H1 (cell line): ENCODE results near the gene CCDC88C. TPM values are rescaled to one million over a fixed set of nuclear protein-coding genes. Genes with fewer than 3 reads are reported as not detected.

Experiments
- CTCF ChIA-PET: fragments of 300-600 bp; sonication (Branson Sonifier 250); formaldehyde crosslinking; loops from one replicate; lab custom pipeline; 2021; ENCODE audit not compliant: partially characterized antibody; lab: Charles Lee
- POLR2A ChIA-PET: fragments of 300-600 bp; sonication (Branson Sonifier 250); formaldehyde crosslinking; loops from one replicate; lab custom pipeline; 2021; ENCODE audit warnings: inconsistent platforms; ENCODE audit not compliant: partially characterized antibody; lab: Charles Lee
- DNase-seq, 2 experiments: peaks; one replicate each; pipeline versions ENCODE4 v3.0.0 to v3.0.0-alpha.2; 2010 to 2022; ENCODE audit warnings: low spot score in 2 of 2, low read depth in 1 of 2, mixed read lengths in 1 of 2
- FAIRE-seq: peaks from 2 replicates; lab custom pipeline; 2011; peaks lifted over from hg19 to GRCh38; lab: Jason Lieb, UNC
- H2AFZ ChIP-seq: 2 replicates; pipeline ENCODE4 v1.8.1; 2012; ENCODE audit warnings: low read length, inconsistent platforms
- H2AK5ac ChIP-seq: 2 replicates; pipeline ENCODE4 v1.6.1; 2013; ENCODE audit warnings: low read depth, low read length
- H2BK120ac ChIP-seq: replicated peaks from 2 replicates; pipeline ENCODE3; 2013; ENCODE audit warnings: low read depth, low read length, inconsistent platforms
- H2BK12ac ChIP-seq: 2 replicates; pipeline ENCODE4 v1.6.1; 2013; ENCODE audit warnings: low read depth, low read length
- H2BK15ac ChIP-seq: 2 replicates; pipeline ENCODE4 v1.6.1; 2013; ENCODE audit warnings: low read length
- H2BK20ac ChIP-seq: 2 replicates; pipeline ENCODE4 v1.6.1; 2013; ENCODE audit warnings: low read length
- H2BK5ac ChIP-seq: 2 replicates; pipeline ENCODE4 v1.6.1; 2013; ENCODE audit warnings: low read depth, low read length
- H3K14ac ChIP-seq: 2 replicates; pipeline ENCODE4 v1.6.1; 2013; ENCODE audit warnings: inconsistent platforms; ENCODE audit not compliant: insufficient read length
- H3K18ac ChIP-seq: 2 replicates; pipeline ENCODE4 v1.6.1; 2013; ENCODE audit warnings: low read length; ENCODE audit errors: extremely low read depth
- H3K23ac ChIP-seq: 2 replicates; pipeline ENCODE4 v1.6.1; 2013; ENCODE audit warnings: inconsistent platforms; ENCODE audit not compliant: insufficient read length
- H3K23me2 ChIP-seq: 2 replicates; pipeline ENCODE4 v1.6.1; 2013; ENCODE audit warnings: low read depth, low read length
- H3K27ac ChIP-seq: 2 replicates; pipeline ENCODE4 v1.6.1; 2011; ENCODE audit warnings: low read depth, low read length, inconsistent platforms
- H3K27me3 ChIP-seq, 4 experiments: replicated peaks in 1 of 4; 1 replicate in 1 of 4; 2 replicates in 3 of 4; pipeline versions ENCODE4 v1.6.1 to v1.8.1; 2011 to 2013; ENCODE audit warnings: low read length in 3 of 4, mild to moderate bottlenecking in 3 of 4, inconsistent platforms in 2 of 4, mixed read lengths in 2 of 4, moderate library complexity in 1 of 4; ENCODE audit not compliant: control insufficient read depth in 3 of 4, insufficient read depth in 3 of 4; ENCODE audit errors: extremely low read depth in 1 of 4
- H3K36me3 ChIP-seq, 4 experiments: 2 replicates each; pipeline versions ENCODE4 v1.6.1 to v1.8.1; 2011 to 2013; ENCODE audit warnings: mild to moderate bottlenecking in 4 of 4, low read length in 3 of 4, moderate library complexity in 2 of 4, control low read depth in 1 of 4, inconsistent platforms in 1 of 4; ENCODE audit not compliant: insufficient read depth in 4 of 4, control insufficient read depth in 2 of 4
- H3K4ac ChIP-seq: replicated peaks from 2 replicates; pipeline ENCODE3; 2013; ENCODE audit warnings: low read length, low read depth, mixed read lengths, inconsistent platforms; ENCODE audit not compliant: insufficient read length
- H3K4me1 ChIP-seq, 4 experiments: replicated peaks in 1 of 4; 1 replicate in 1 of 4; 2 replicates in 3 of 4; pipeline versions ENCODE4 v1.6.1 to v1.8.1; 2011 to 2013; ENCODE audit warnings: low read length in 3 of 4, inconsistent platforms in 2 of 4, mixed read lengths in 1 of 4; ENCODE audit not compliant: insufficient read depth in 4 of 4, control insufficient read depth in 3 of 4
- H3K4me2 ChIP-seq, 2 experiments: 2 replicates each; pipeline versions ENCODE4 v1.6.1 to v1.8.1; 2011 to 2013; ENCODE audit warnings: low read depth in 2 of 2, low read length in 2 of 2, control low read depth in 1 of 2, inconsistent platforms in 1 of 2, mild to moderate bottlenecking in 1 of 2; ENCODE audit not compliant: insufficient read depth in 1 of 2
- H3K4me3 ChIP-seq, 4 experiments: fragments of 200-600, 300-600 bp in 1 of 4; sonication (generic), shearing (Covaris generic), sonication (Bioruptor Twin) in 1 of 4; 2 replicates each; pipeline versions ENCODE4 v1.5.1 to v1.8.1; 2011 to 2016; ENCODE audit warnings: low read length in 4 of 4, low read depth in 3 of 4, control low read depth in 2 of 4, inconsistent platforms in 2 of 4, mild to moderate bottlenecking in 2 of 4, mixed read lengths in 1 of 4, moderate library complexity in 1 of 4; ENCODE audit not compliant: insufficient read depth in 2 of 4; ENCODE audit errors: extremely low read depth in 1 of 4
- H3K56ac ChIP-seq: replicated peaks from 2 replicates; pipeline ENCODE3; 2013; ENCODE audit warnings: low read depth, mild to moderate bottlenecking, mixed read lengths, low read length, inconsistent platforms; ENCODE audit not compliant: insufficient read length
- H3K79me1 ChIP-seq: 2 replicates; pipeline ENCODE4 v1.6.1; 2013; ENCODE audit warnings: low read depth, low read length, control low read depth
- H3K79me2 ChIP-seq, 2 experiments: 2 replicates each; pipeline versions ENCODE4 v1.6.1 to v1.8.1; 2012 to 2013; ENCODE audit warnings: low read length in 2 of 2, mild to moderate bottlenecking in 2 of 2, inconsistent platforms in 1 of 2; ENCODE audit not compliant: insufficient read depth in 2 of 2, control insufficient read depth in 1 of 2
- H3K9ac ChIP-seq, 4 experiments: replicated peaks in 1 of 4; 1 replicate in 1 of 4; 2 replicates in 3 of 4; pipeline versions ENCODE4 v1.6.1 to v1.8.1; 2011 to 2013; ENCODE audit warnings: low read depth in 3 of 4, low read length in 3 of 4, control low read depth in 2 of 4, mild to moderate bottlenecking in 2 of 4, moderate library complexity in 2 of 4, inconsistent platforms in 1 of 4; ENCODE audit errors: extremely low read depth in 1 of 4
- H3K9me3 ChIP-seq, 2 experiments: 2 replicates each; pipeline versions ENCODE4 v1.6.1 to v1.8.1; 2012 to 2013; ENCODE audit warnings: mild to moderate bottlenecking in 2 of 2, moderate library complexity in 2 of 2, control low read depth in 1 of 2, inconsistent platforms in 1 of 2, low read depth in 1 of 2, low read length in 1 of 2, mixed read lengths in 1 of 2; ENCODE audit not compliant: insufficient read depth in 2 of 2
- H4K20me1 ChIP-seq, 2 experiments: replicated peaks in 1 of 2; 2 replicates each; pipeline versions ENCODE3 to v1.8.1; 2011 to 2013; ENCODE audit warnings: inconsistent platforms in 2 of 2, low read length in 2 of 2, mild to moderate bottlenecking in 1 of 2; ENCODE audit not compliant: insufficient read depth in 2 of 2, control insufficient read depth in 1 of 2
- H4K5ac ChIP-seq: 2 replicates; pipeline ENCODE4 v1.6.1; 2013; ENCODE audit warnings: low read length, low read depth, mixed read lengths, inconsistent platforms; ENCODE audit not compliant: insufficient read length
- H4K8ac ChIP-seq: 2 replicates; pipeline ENCODE4 v1.8.0; 2013; ENCODE audit warnings: mild to moderate bottlenecking, moderate library complexity, low read length, inconsistent platforms; ENCODE audit not compliant: insufficient read depth; ENCODE audit errors: extremely low read depth
- H4K91ac ChIP-seq: replicated peaks from 2 replicates; pipeline ENCODE3; 2013; ENCODE audit warnings: low read length, mixed read lengths, inconsistent platforms; ENCODE audit not compliant: insufficient read length
- RAD21 ChIP-seq, 2 experiments: IDR thresholded peaks in 1 of 2; conservative IDR thresholded peaks in 1 of 2; 2 replicates each; pipeline ENCODE4 v1.6.1; 2011; ENCODE audit warnings: low read depth in 2 of 2, low read length in 2 of 2, improper control_type of control experiment in 1 of 2, inconsistent platforms in 1 of 2, mild to moderate bottlenecking in 1 of 2, moderate library complexity in 1 of 2
- WGBS, 2 experiments: shearing (Covaris generic) in 1 of 2; methylation state at CpG; one replicate each; pipeline versions ENCODE4 v1.1.6 to v1.1.7; 2013 to 2015; ENCODE audit warnings: low lambda C conversion rate in 2 of 2, mixed read lengths in 2 of 2, inconsistent platforms in 1 of 2, low coverage in 1 of 2, missing lambda C conversion rate in 1 of 2; ENCODE audit not compliant: insufficient replicate concordance in 2 of 2, insufficient coverage in 1 of 2, insufficient read length in 1 of 2; ENCODE audit errors: extremely low coverage in 1 of 2, missing lambda C conversion rate in 1 of 2; 5-methylcytosine and 5-hydroxymethylcytosine counted together
- polyA plus RNA-seq, 7 experiments: library from polyadenylated mRNA; depleted of rRNA in 3 of 7; stranded (reverse) in 5 of 7; unstranded in 2 of 7; fragments of >200 nt in 5 of 7; fragments of 200-250 nt in 2 of 7; gene quantifications; 1 replicate in 5 of 7; 2 replicates in 1 of 7; 4 replicates in 1 of 7; pipeline versions ENCODE4 v1.2.1 to v1.2.3, GENCODE V29; 2011 to 2013; ENCODE audit warnings: missing spikeins in 2 of 7, mixed read lengths in 2 of 7
- total RNA-seq: library from RNA; stranded (reverse); fragmentation: NEBNext Ultra II Directional; extraction: Animal tissue kit (Norgen Biotek cat#: 25700); gene quantifications from 2 replicates; pipeline ENCODE4 v1.2.1, GENCODE V29; 2021

Gene CCDC88C
- total and polyA plus RNA-seq, 2 of the 8 experiments (the other 6 are each of a cell fraction or from before 2014, with no cell fraction given), result 10.3 to 57.7 TPM

GRCh38 chr14:91464615-91465205, 47.1 kb upstream of the CCDC88C start:
- Histone ChIP-seq H3K23ac (no peak overlapping the region), H4K20me1 (no peaks in the 10 kb centered on the region), H2BK5ac (no peak overlapping the region), H3K79me2 (no peaks in the 10 kb centered on the region; a peak in 1 of 4 replicates), H3K27me3 (no peaks in the 10 kb centered on the region), H2BK15ac (no peak overlapping the region), H4K5ac (no peak overlapping the region), H2BK12ac (no peak overlapping the region), H3K14ac (no peak overlapping the region), H4K8ac (no peak overlapping the region), H3K56ac (no peak overlapping the region), H3K27ac (no peak overlapping the region), H3K36me3 (peaks cover 26 to 96% (median 53%) of the 10 kb centered on the region in 4 experiments), H3K23me2 (no peaks in the 10 kb centered on the region), H2BK20ac (no peak overlapping the region), H3K9ac (no peak overlapping the region), H3K4me3 (no peak overlapping the region), H2AK5ac (no peak overlapping the region), H3K9me3 (no peaks in the 10 kb centered on the region), H3K18ac (no peak overlapping the region), H3K4ac (no peak overlapping the region), H2AFZ (no peak overlapping the region), H2BK120ac (no peak overlapping the region), H3K79me1 (no peaks in the 10 kb centered on the region; the same call in 1 of the 2 replicates), H4K91ac (no peak overlapping the region), H3K4me2 (no peak overlapping the region), H3K4me1 (no peaks in the 10 kb centered on the region)
- FAIRE-seq (no peak), DNase-seq (no peak)
- WGBS, 2 experiments, result 61% methylated on average over 3 of the region's 3 CpGs; no CpG with 5 or more reads in 1 of the 2 experiments
- no peak for TF ChIP-seq RAD21 (IDR thresholded peaks at IDR 0.05 in 1 of 2, conservative IDR thresholded peaks at IDR 0.05 in 1 of 2; ENCODE audit: low read depth in 2 of 2, low read length in 2 of 2)
- ChIA-PET CTCF (interaction anchor here (0.6 to 1.4 kb wide), 4 partner anchors 17 to 380 kb away, joined by 3 to 4 read pairs (median 4); no protein-coding TSS in a partner anchor), POLR2A (interaction anchor here (1.1 kb wide), 1 partner anchor 9 kb away, joined by 3 read pairs; no protein-coding TSS in a partner anchor)
